ENCODE measurements around the gene RNF222. TPM values are rescaled to one million over a fixed set of nuclear protein-coding genes. Genes with fewer than 3 reads are reported as not detected.

RNF222 gene
- total and polyA plus RNA-seq, 2 of the 4 experiments (the other 2 are of a cell fraction), result not detected

- dilution Hi-C loops (cut with HindIII; ENCODE audit: low sequenced_read_pairs, unreplicated experiment) (no loop called here), in situ Hi-C loops (cut with MboI; ENCODE audit: low sequenced_read_pairs) (no loop called here), intact Hi-C loops (cut with micrococcal nuclease) (loop anchor here (5.0 kb wide), 1 partner anchor 46 kb away; no protein-coding TSS in a partner anchor)
- peaks cover 13 to 54% of the 10 kb centered on the region in 2 experiments for H3K79me1 ChIP-seq (ENCODE audit: low read depth in 1 of 2, low read length in 2 of 2)
- no peak overlapping the region for H2BK120ac ChIP-seq (ENCODE audit: low read depth, low read length)
- ATAC-seq (ENCODE audit: low read depth) (no peak), DNase-seq (no peak)
- no CpG with 5 or more reads among the region's 2 CpGs for WGBS, 2 experiments (ENCODE audit: extremely low coverage in 2 of 2, insufficient read length in 1 of 2)
- H3K9ac ChIP-seq (ENCODE audit: low read depth, low read length), result no peak overlapping the region
- no peak overlapping the region for H2AK5ac ChIP-seq (ENCODE audit: low read depth, low read length)
- H3K36me3 ChIP-seq (ENCODE audit: control insufficient read depth, insufficient read depth, low read length), result peaks cover 23% of the 10 kb centered on the region
- H3K4ac ChIP-seq (ENCODE audit: low read depth, low read length), result no peak overlapping the region
- no peak overlapping the region for H3K27ac ChIP-seq (ENCODE audit: insufficient read depth, low read length)
- no peaks in the 10 kb centered on the region for H3K9me3 ChIP-seq (ENCODE audit: control insufficient read depth, insufficient read depth, low read length)
- no peak overlapping the region for H2BK20ac ChIP-seq (ENCODE audit: low read depth, low read length)
- H3K9me1 ChIP-seq (ENCODE audit: insufficient read depth, low read length), result peaks cover 4% of the 10 kb centered on the region; the same call in 1 of the 2 replicates
- no TSS peak for BruUV-seq (replicated peaks)
- no peak for TF ChIP-seq RAD21 (IDR thresholded peaks at IDR 0.05; ENCODE audit: low read length)
- no peak overlapping the region for H4K91ac ChIP-seq (ENCODE audit: insufficient read depth, low read depth, low read length)
- no peaks in the 10 kb centered on the region for H3K27me3 ChIP-seq (ENCODE audit: control insufficient read depth, insufficient read depth, low read length)
- H3K23ac ChIP-seq (ENCODE audit: low read depth, low read length), result peak overlapping the region; percentile 12; the same call in 1 of the 2 replicates
- peak overlapping the region; percentile 31; the same call in 1 of the 2 replicates for H3K4me2 ChIP-seq (ENCODE audit: low read depth, low read length)
- H4K5ac ChIP-seq (ENCODE audit: low read depth, low read length), result no peak overlapping the region
- no peak overlapping the region for H4K8ac ChIP-seq (ENCODE audit: low read depth in 2 of 2, low read length in 2 of 2)
- H3K4me3 ChIP-seq (ENCODE audit: insufficient read depth, low read depth, low read length), result no peak overlapping the region
- H2AFZ ChIP-seq (replicated peaks; ENCODE audit: low read length, poor library complexity), result no peak overlapping the region
- H2BK5ac ChIP-seq (ENCODE audit: low read depth, low read length, poor library complexity, severe bottlenecking), result no peak overlapping the region
- peaks cover 2% of the 10 kb centered on the region; the same call in 1 of the 2 replicates for H3K4me1 ChIP-seq (ENCODE audit: control insufficient read depth, insufficient read depth, low read length)
- H2BK15ac ChIP-seq (ENCODE audit: low read depth, low read length), result no peak overlapping the region
- no peak overlapping the region for H2AK9ac ChIP-seq (replicated peaks; ENCODE audit: low read depth, low read length, poor library complexity)
- H3K56ac ChIP-seq (ENCODE audit: extremely low read depth, insufficient read depth, low read length), result no peak overlapping the region
- no peak overlapping the region for H3K18ac ChIP-seq (ENCODE audit: low read depth, low read length)
- H3K14ac ChIP-seq (replicated peaks; ENCODE audit: low read depth, low read length), result no peak overlapping the region
- ChIA-PET CTCF (interaction anchor here (0.6 kb wide), 1 partner anchor 1090 kb away, joined by 3 read pairs; no protein-coding TSS in a partner anchor), POLR2A (ENCODE audit: unreplicated experiment) (no interaction called here)
- peaks cover 80% of the 10 kb centered on the region for H4K20me1 ChIP-seq (ENCODE audit: insufficient read depth, low read length)
Measured at GRCh38 chr17:8441690-8442089, 44.1 kb upstream of the RNF222 start.

All from IMR-90 (cell line).